ENCODE data around the gene FAM200B. TPM values are rescaled to one million over a fixed set of nuclear protein-coding genes. Genes with fewer than 3 reads are reported as not detected.
A peak's percentile ranks its signal among the peaks of the same experiment; 100 is the strongest.

The FAM200B gene
- total and polyA plus RNA-seq, 2 experiments from 2014 or later = 34.4 to 88.0 TPM

DNA sequence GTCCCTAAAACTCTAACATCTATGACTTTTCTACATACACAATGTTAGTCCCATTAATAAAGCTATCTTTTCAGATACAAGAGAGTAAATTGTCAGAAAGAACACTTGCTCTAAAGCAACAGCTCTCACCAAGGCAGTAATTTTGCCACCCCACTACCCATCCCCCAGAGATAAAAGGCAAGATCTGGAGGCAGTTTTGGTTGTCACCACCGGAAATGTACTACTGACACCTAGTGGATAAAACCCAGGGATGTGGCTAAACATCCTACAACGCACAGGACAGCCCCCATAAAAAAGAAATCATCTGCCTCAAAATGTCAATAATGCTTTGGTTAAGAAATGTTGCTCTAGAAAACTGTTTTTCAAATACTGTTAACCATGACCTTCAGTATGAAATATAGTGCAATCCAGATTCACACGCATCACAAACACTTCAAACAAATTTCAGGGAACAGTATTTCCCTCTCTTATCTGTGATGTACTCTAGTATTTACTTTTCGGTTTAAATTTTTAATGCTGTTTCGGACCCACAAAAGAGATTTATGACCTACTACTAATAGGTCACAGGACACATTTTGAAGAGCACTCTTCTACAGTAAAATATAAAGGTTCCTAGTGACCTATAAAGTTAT, 31.6 kb upstream of the FAM200B start:
- Mint-ChIP-seq H3K4me3 (peak overlapping the region; percentile 46; the same call in 2 of the 3 replicates), H3K27me3 (ENCODE audit: insufficient read depth, low read depth, poor library complexity) (peaks cover 7% of the 10 kb centered on the region), H3K27ac (no peak overlapping the region; the same call in 1 of the 2 replicates), H3K9me3 (no peaks in the 10 kb centered on the region), H3K4me1 (peaks cover 28% of the 10 kb centered on the region), H3K36me3 (ENCODE audit: low read depth) (peaks cover 3% of the 10 kb centered on the region; the same call in 2 of the 3 replicates)
- Histone ChIP-seq H3K36me3 (ENCODE audit: insufficient read depth) (no peaks in the 10 kb centered on the region), H2AFZ (no peak overlapping the region), H3K79me2 (replicated peaks; ENCODE audit: insufficient read depth) (peaks cover 92% of the 10 kb centered on the region), H4K20me1 (replicated peaks; ENCODE audit: insufficient read depth) (0 out of 2 replicates have a peak, but pooled peaks cover 5% of the 10 kb centered on the region), H3K4me1 (ENCODE audit: insufficient read depth) (peaks cover 11% of the 10 kb centered on the region; the same call in 1 of the 2 replicates), H3K27ac (ENCODE audit: low read depth) (no peak overlapping the region), H3K4me2 (peak overlapping the region; percentile 20; the same call in 1 of the 2 replicates), H3K4me3 (no peak overlapping the region), H3F3A (replicated peaks; ENCODE audit: low read depth) (no peaks in the 10 kb centered on the region), H3K27me3 (ENCODE audit: insufficient read depth) (no peaks in the 10 kb centered on the region), H3K9me2 (ENCODE audit: insufficient read depth) (no peaks in the 10 kb centered on the region)
- peak; percentile 89 for DNase-seq (ENCODE audit: low spot score)
- TF ChIP-seq, protein P1, sequence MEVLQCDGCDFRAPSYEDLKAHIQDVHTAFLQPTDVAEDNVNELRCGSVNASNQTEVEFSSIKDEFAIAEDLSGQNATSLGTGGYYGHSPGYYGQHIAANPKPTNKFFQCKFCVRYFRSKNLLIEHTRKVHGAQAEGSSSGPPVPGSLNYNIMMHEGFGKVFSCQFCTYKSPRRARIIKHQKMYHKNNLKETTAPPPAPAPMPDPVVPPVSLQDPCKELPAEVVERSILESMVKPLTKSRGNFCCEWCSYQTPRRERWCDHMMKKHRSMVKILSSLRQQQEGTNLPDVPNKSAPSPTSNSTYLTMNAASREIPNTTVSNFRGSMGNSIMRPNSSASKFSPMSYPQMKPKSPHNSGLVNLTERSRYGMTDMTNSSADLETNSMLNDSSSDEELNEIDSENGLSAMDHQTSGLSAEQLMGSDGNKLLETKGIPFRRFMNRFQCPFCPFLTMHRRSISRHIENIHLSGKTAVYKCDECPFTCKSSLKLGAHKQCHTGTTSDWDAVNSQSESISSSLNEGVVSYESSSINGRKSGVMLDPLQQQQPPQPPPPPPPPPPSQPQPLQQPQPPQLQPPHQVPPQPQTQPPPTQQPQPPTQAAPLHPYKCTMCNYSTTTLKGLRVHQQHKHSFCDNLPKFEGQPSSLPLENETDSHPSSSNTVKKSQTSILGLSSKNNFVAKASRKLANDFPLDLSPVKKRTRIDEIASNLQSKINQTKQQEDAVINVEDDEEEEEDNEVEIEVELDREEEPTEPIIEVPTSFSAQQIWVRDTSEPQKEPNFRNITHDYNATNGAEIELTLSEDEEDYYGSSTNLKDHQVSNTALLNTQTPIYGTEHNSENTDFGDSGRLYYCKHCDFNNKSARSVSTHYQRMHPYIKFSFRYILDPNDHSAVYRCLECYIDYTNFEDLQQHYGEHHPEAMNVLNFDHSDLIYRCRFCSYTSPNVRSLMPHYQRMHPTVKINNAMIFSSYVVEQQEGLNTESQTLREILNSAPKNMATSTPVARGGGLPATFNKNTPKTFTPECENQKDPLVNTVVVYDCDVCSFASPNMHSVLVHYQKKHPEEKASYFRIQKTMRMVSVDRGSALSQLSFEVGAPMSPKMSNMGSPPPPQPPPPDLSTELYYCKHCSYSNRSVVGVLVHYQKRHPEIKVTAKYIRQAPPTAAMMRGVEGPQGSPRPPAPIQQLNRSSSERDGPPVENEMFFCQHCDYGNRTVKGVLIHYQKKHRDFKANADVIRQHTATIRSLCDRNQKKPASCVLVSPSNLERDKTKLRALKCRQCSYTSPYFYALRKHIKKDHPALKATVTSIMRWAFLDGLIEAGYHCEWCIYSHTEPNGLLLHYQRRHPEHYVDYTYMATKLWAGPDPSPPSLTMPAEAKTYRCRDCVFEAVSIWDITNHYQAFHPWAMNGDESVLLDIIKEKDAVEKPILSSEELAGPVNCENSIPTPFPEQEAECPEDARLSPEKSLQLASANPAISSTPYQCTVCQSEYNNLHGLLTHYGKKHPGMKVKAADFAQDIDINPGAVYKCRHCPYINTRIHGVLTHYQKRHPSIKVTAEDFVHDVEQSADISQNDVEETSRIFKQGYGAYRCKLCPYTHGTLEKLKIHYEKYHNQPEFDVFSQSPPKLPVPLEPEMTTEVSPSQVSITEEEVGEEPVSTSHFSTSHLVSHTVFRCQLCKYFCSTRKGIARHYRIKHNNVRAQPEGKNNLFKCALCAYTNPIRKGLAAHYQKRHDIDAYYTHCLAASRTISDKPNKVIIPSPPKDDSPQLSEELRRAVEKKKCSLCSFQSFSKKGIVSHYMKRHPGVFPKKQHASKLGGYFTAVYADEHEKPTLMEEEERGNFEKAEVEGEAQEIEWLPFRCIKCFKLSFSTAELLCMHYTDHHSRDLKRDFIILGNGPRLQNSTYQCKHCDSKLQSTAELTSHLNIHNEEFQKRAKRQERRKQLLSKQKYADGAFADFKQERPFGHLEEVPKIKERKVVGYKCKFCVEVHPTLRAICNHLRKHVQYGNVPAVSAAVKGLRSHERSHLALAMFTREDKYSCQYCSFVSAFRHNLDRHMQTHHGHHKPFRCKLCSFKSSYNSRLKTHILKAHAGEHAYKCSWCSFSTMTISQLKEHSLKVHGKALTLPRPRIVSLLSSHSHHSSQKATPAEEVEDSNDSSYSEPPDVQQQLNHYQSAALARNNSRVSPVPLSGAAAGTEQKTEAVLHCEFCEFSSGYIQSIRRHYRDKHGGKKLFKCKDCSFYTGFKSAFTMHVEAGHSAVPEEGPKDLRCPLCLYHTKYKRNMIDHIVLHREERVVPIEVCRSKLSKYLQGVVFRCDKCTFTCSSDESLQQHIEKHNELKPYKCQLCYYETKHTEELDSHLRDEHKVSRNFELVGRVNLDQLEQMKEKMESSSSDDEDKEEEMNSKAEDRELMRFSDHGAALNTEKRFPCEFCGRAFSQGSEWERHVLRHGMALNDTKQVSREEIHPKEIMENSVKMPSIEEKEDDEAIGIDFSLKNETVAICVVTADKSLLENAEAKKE (CRISPR knock-in tag; IDR thresholded peaks at IDR 0.05) = no peak
- TF ChIP-seq, protein P2, sequence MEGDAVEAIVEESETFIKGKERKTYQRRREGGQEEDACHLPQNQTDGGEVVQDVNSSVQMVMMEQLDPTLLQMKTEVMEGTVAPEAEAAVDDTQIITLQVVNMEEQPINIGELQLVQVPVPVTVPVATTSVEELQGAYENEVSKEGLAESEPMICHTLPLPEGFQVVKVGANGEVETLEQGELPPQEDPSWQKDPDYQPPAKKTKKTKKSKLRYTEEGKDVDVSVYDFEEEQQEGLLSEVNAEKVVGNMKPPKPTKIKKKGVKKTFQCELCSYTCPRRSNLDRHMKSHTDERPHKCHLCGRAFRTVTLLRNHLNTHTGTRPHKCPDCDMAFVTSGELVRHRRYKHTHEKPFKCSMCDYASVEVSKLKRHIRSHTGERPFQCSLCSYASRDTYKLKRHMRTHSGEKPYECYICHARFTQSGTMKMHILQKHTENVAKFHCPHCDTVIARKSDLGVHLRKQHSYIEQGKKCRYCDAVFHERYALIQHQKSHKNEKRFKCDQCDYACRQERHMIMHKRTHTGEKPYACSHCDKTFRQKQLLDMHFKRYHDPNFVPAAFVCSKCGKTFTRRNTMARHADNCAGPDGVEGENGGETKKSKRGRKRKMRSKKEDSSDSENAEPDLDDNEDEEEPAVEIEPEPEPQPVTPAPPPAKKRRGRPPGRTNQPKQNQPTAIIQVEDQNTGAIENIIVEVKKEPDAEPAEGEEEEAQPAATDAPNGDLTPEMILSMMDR (conservative IDR thresholded peaks at IDR 0.05; ENCODE audit: low read depth in 2 of 2) = peak; percentile 88
- ATAC-seq = peak; percentile 81

Measured in GM23338 (cell line).